Measurements from ENCODE around the gene FXR2.

FXR2 gene

GRCh38 chr17:7575959-7576358, 38.7 kb downstream of the FXR2 start:
- no peaks in the 10 kb centered on the region for H3K9me3 Mint-ChIP-seq
- peaks cover 64% of the 10 kb centered on the region for H3K4me1 Mint-ChIP-seq (ENCODE audit: low read depth)
- peak overlapping the region; percentile 92 for H3K4me3 Mint-ChIP-seq
- peaks cover 86% of the 10 kb centered on the region for H3K36me3 Mint-ChIP-seq (ENCODE audit: low read depth)
- H3K27me3 Mint-ChIP-seq (ENCODE audit: low read depth), result peaks cover 4% of the 10 kb centered on the region
- DNase-seq (ENCODE audit: low spot score), result no peak
- H3K27ac Mint-ChIP-seq, result peak overlapping the region; percentile 41

GRCh38 chr17:7575481-7575883, 39.2 kb downstream of the FXR2 start:
- Mint-ChIP-seq H3K36me3 (ENCODE audit: low read depth) (peaks cover 86% of the 10 kb centered on the region), H3K4me3 (peak overlapping the region; percentile 92), H3K27me3 (ENCODE audit: low read depth) (peaks cover 4% of the 10 kb centered on the region), H3K9me3 (no peaks in the 10 kb centered on the region), H3K27ac (peak overlapping the region; percentile 41), H3K4me1 (ENCODE audit: low read depth) (peaks cover 59% of the 10 kb centered on the region)
- DNase-seq (ENCODE audit: low spot score), result no peak

GRCh38 chr17:7574176-7574953, 40.3 kb downstream of the FXR2 start:
- Mint-ChIP-seq H3K27me3 (ENCODE audit: low read depth) (peaks cover 4% of the 10 kb centered on the region), H3K4me3 (peak overlapping the region; percentile 92), H3K27ac (peak overlapping the region; percentile 99), H3K4me1 (ENCODE audit: low read depth) (peaks cover 53% of the 10 kb centered on the region), H3K9me3 (no peaks in the 10 kb centered on the region), H3K36me3 (ENCODE audit: low read depth) (peaks cover 85% of the 10 kb centered on the region)
- no peak for DNase-seq (ENCODE audit: low spot score)

GRCh38 chr17:7573324-7574080, 41.2 kb downstream of the FXR2 start:
- no peaks in the 10 kb centered on the region for H3K9me3 Mint-ChIP-seq
- DNase-seq (ENCODE audit: low spot score), result peak; percentile 85
- peaks cover 45% of the 10 kb centered on the region for H3K4me1 Mint-ChIP-seq (ENCODE audit: low read depth)
- H3K36me3 Mint-ChIP-seq (ENCODE audit: low read depth), result peaks cover 82% of the 10 kb centered on the region
- peak overlapping the region; percentile 99 for H3K27ac Mint-ChIP-seq
- H3K4me3 Mint-ChIP-seq, result peak overlapping the region; percentile 92
- peaks cover 4% of the 10 kb centered on the region for H3K27me3 Mint-ChIP-seq (ENCODE audit: low read depth)

- peak; percentile 99 for DNase-seq (ENCODE audit: low spot score)
- Mint-ChIP-seq H3K4me3 (peak overlapping the region; percentile 92), H3K27me3 (ENCODE audit: low read depth) (peaks cover 4% of the 10 kb centered on the region), H3K9me3 (no peaks in the 10 kb centered on the region), H3K4me1 (ENCODE audit: low read depth) (peaks cover 38% of the 10 kb centered on the region), H3K27ac (peak overlapping the region; percentile 99), H3K36me3 (ENCODE audit: low read depth) (peaks cover 76% of the 10 kb centered on the region)
Measured at GRCh38 chr17:7572588-7573323, 41.9 kb downstream of the FXR2 start.

GRCh38 chr17:7572338-7572587, 42.4 kb downstream of the FXR2 start:
- no peak for DNase-seq (ENCODE audit: low spot score)
- peaks cover 75% of the 10 kb centered on the region for H3K36me3 Mint-ChIP-seq (ENCODE audit: low read depth)
- peak overlapping the region; percentile 92 for H3K4me3 Mint-ChIP-seq
- peaks cover 33% of the 10 kb centered on the region for H3K4me1 Mint-ChIP-seq (ENCODE audit: low read depth)
- no peaks in the 10 kb centered on the region for H3K9me3 Mint-ChIP-seq
- peak overlapping the region; percentile 93 for H3K27ac Mint-ChIP-seq
- peaks cover 4% of the 10 kb centered on the region for H3K27me3 Mint-ChIP-seq (ENCODE audit: low read depth)

GRCh38 chr17:7570351-7570750, 44.3 kb downstream of the FXR2 start:
- Mint-ChIP-seq H3K27me3 (ENCODE audit: low read depth) (peaks cover 4% of the 10 kb centered on the region), H3K36me3 (ENCODE audit: low read depth) (peaks cover 65% of the 10 kb centered on the region), H3K27ac (peak overlapping the region; percentile 52), H3K4me3 (no peak overlapping the region), H3K9me3 (no peaks in the 10 kb centered on the region), H3K4me1 (ENCODE audit: low read depth) (peaks cover 21% of the 10 kb centered on the region)
- DNase-seq (ENCODE audit: low spot score), result no peak

- Mint-ChIP-seq H3K27me3 (ENCODE audit: low read depth) (peaks cover 4% of the 10 kb centered on the region), H3K4me3 (no peak overlapping the region), H3K36me3 (ENCODE audit: low read depth) (peaks cover 63% of the 10 kb centered on the region), H3K4me1 (ENCODE audit: low read depth) (peaks cover 15% of the 10 kb centered on the region), H3K9me3 (no peaks in the 10 kb centered on the region), H3K27ac (no peak overlapping the region)
- DNase-seq (ENCODE audit: low spot score), result no peak
Measured at GRCh38 chr17:7569571-7569970, 45.1 kb downstream of the FXR2 start.

- H3K4me1 Mint-ChIP-seq (ENCODE audit: low read depth), result peaks cover 29% of the 10 kb centered on the region
- H3K27ac Mint-ChIP-seq, result peak overlapping the region; percentile 93
- H3K36me3 Mint-ChIP-seq (ENCODE audit: low read depth), result peaks cover 36% of the 10 kb centered on the region
Measured at GRCh38 chr17:7563115-7563869, 51.4 kb downstream of the FXR2 start.

GRCh38 chr17:7562208-7562605, 52.5 kb downstream of the FXR2 start:
- Mint-ChIP-seq H3K27ac (peak overlapping the region; percentile 93), H3K9me3 (no peaks in the 10 kb centered on the region), H3K4me3 (peak overlapping the region; percentile 95), H3K36me3 (ENCODE audit: low read depth) (peaks cover 34% of the 10 kb centered on the region), H3K27me3 (ENCODE audit: low read depth) (no peaks in the 10 kb centered on the region), H3K4me1 (ENCODE audit: low read depth) (peaks cover 33% of the 10 kb centered on the region)
- no peak for DNase-seq (ENCODE audit: low spot score)

More at GRCh38 chr17:7563115-7563869, 51.4 kb downstream of the FXR2 start:
- no peaks in the 10 kb centered on the region for H3K9me3 Mint-ChIP-seq
- H3K27me3 Mint-ChIP-seq (ENCODE audit: low read depth), result no peaks in the 10 kb centered on the region
- H3K4me3 Mint-ChIP-seq, result peak overlapping the region; percentile 95
- no peak for DNase-seq (ENCODE audit: low spot score)

- H3K27ac Mint-ChIP-seq, result peak within 1 kb of the TSS; percentile 93
- DNase-seq (ENCODE audit: low spot score), result peak; percentile 93
- H3K36me3 Mint-ChIP-seq (ENCODE audit: low read depth), result peaks cover 30% of the 10 kb centered on the region
- H3K4me3 Mint-ChIP-seq, result peak within 1 kb of the TSS; percentile 95
- no peaks in the 10 kb centered on the region for H3K9me3 Mint-ChIP-seq
- H3K4me1 Mint-ChIP-seq (ENCODE audit: low read depth), result peaks cover 33% of the 10 kb centered on the region
- H3K27me3 Mint-ChIP-seq (ENCODE audit: low read depth), result no peaks in the 10 kb centered on the region
Measured at GRCh38 chr17:7561589-7562207, 53.0 kb downstream of the FXR2 start, which contains the start of gene SENP3. TSS of gene SENP3 (plus strand) at chr17:7561919. CDS start at chr17:7563077, 1,158 bp downstream.

GRCh38 chr17:7561028-7561575, 53.6 kb downstream of the FXR2 start:
- peak; percentile 87 for DNase-seq (ENCODE audit: low spot score)
- Mint-ChIP-seq H3K36me3 (ENCODE audit: low read depth) (peaks cover 32% of the 10 kb centered on the region), H3K27me3 (ENCODE audit: low read depth) (no peaks in the 10 kb centered on the region), H3K4me1 (ENCODE audit: low read depth) (peaks cover 37% of the 10 kb centered on the region), H3K9me3 (no peaks in the 10 kb centered on the region), H3K27ac (peak overlapping the region; percentile 92), H3K4me3 (peak overlapping the region; percentile 85)

Measured in T-helper 2 cell treated with Interferon-gamma antibody and Interleukin-4, amounts not matched to agents 5 μg/mL and 100 μg/mL, for 36 hours (primary cell).